ENCODE results near the gene GLB1L2.
A peak's percentile ranks its signal among the peaks of the same experiment; 100 is the strongest.

GLB1L2 gene

DNA sequence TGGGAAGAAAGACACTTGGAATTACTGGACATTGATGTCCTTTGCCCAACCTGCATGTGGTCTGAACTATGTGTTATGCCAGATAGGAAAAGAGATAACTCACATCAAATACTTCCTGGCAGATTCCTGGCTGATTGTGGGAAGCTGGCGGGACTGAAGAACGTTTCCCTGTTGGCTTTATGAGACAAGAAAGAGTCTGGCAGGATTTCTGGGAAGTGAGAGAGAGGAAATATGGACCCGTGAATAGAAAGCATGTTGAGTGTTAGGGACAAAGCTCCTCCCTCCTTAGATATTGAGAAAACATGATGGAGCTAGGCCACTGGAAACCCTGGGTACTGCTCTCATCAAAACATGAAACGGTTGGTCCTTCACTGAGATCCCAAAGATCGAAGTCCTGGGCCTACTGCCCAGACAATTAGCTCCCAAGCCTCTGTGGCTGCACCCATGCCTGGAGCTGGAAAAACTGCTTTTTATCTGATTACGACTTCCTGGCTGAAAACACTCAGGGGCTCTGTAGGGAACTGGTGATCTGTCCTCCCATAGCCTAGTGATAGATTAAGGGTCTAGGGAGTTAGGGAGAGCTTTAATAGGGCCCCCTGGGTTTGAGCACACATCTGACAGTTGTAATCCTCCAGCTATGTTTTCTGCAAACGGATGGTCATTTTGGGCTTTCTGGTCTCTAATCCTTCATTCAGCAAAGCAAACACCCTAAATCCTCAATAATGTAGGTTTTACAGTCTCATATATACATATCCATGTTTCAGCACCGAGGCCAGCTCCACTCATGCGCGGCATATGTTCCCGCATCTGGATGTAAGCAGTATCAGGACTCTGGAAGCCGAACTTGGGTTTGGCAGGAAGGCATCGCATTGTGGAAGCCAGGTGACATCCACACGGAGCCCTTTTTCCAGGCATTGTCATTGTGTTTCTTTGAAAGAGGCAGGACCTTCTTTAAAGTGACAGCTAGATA, 86.4 kb downstream of the GLB1L2 start:
- peak; percentile 44 for DNase-seq

DNA sequence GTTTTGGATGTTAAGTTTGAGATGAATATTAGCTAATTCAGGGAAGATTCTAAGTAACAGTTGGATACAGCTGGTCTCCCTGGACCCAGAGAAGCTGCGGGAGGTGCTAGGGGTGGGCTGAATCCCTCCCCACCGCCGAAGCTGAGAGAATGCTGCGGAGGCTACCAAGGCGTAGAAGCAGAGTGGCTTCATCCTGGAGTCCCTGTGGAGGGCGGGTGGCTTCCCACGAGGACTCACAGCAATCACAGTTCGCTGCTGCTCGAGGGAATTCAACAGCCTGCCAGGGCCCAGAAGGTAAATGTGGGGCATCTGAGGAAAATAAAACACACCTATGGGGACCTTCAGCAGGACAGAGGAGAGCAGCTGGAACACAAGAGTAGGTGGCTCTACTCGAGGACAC, 91.3 kb downstream of the GLB1L2 start:
- H2AFZ ChIP-seq (ENCODE audit: low read depth, low read length) = no peak overlapping the region
- no peak for ATAC-seq (ENCODE audit: insufficient read depth, low read depth)

More for the DNA sequence above, 86.4 kb downstream of the GLB1L2 start:
- H3K4me1 ChIP-seq (ENCODE audit: insufficient read depth, low read length) = no peaks in the 10 kb centered on the region
- no peak overlapping the region for H3K9ac ChIP-seq (ENCODE audit: low read depth, low read length)
- no peak overlapping the region for H3K4me3 ChIP-seq (ENCODE audit: low read depth in 1 of 2, low read length in 2 of 2)
- H4K20me1 ChIP-seq (ENCODE audit: insufficient read depth, low read length) = no peaks in the 10 kb centered on the region; the same call in 1 of the 2 replicates
- no peaks in the 10 kb centered on the region for H3K9me3 ChIP-seq (ENCODE audit: insufficient read depth, low read length, severe bottlenecking)
- H3K27me3 ChIP-seq (ENCODE audit: insufficient read depth, low read length, poor library complexity) = peaks cover 25% of the 10 kb centered on the region
- H3K36me3 ChIP-seq (ENCODE audit: insufficient read depth, low read length) = no peaks in the 10 kb centered on the region
- H3K27ac ChIP-seq (ENCODE audit: low read length) = no peak overlapping the region
- no peak for TF ChIP-seq CTCF (IDR thresholded peaks at IDR 0.05; ENCODE audit: borderline replicate concordance, extremely low read depth, low read length, poor library complexity, severe bottlenecking)
- TF ChIP-seq EZH2 (IDR thresholded peaks at IDR 0.05; ENCODE audit: borderline replicate concordance, low read depth, low read length, severe bottlenecking) = no peak
- H3K79me2 ChIP-seq (ENCODE audit: insufficient read depth, low read length) = no peaks in the 10 kb centered on the region
- H3K4me2 ChIP-seq (ENCODE audit: insufficient read depth, low read length) = no peak overlapping the region
- peak; percentile 65; the same call in 1 of the 3 replicates for ATAC-seq (ENCODE audit: insufficient read depth, low read depth)
- no peak overlapping the region for H2AFZ ChIP-seq (ENCODE audit: low read depth, low read length)

DNA sequence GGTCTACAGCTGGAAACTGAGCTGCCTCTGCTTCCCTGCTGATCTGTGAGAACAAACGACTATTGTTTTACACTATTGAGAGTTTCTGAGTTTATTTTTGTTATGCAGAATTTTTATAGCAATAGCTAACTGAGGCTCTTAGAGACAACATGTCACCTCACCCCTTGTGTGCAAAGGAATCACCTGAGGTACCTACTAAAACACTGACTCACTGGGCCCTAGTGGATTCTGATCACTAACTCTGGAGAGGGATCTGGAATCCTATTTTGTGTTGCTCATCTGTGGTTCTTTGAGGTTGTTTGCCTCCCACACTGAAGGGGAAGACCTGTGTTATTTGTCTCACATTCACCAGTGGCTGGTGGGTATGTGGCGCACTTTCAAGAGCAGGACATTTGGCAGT, 93.6 kb downstream of the GLB1L2 start:
- Histone ChIP-seq H2AFZ (ENCODE audit: low read depth, low read length) (no peak overlapping the region), H3K4me2 (ENCODE audit: insufficient read depth, low read length) (no peak overlapping the region), H3K4me3 (ENCODE audit: low read depth in 1 of 2, low read length in 2 of 2) (no peak overlapping the region), H3K9me3 (ENCODE audit: insufficient read depth, low read length, severe bottlenecking) (no peaks in the 10 kb centered on the region), H3K27ac (ENCODE audit: low read length) (no peak overlapping the region), H3K27me3 (ENCODE audit: insufficient read depth, low read length, poor library complexity) (peaks cover 13% of the 10 kb centered on the region), H3K36me3 (ENCODE audit: insufficient read depth, low read length) (no peaks in the 10 kb centered on the region), H3K79me2 (ENCODE audit: insufficient read depth, low read length) (no peaks in the 10 kb centered on the region), H4K20me1 (ENCODE audit: insufficient read depth, low read length) (peaks cover 3% of the 10 kb centered on the region; the same call in 1 of the 2 replicates), H3K9ac (ENCODE audit: low read depth, low read length) (no peak overlapping the region), H3K4me1 (ENCODE audit: insufficient read depth, low read length) (no peaks in the 10 kb centered on the region)
- DNase-seq (no peak), ATAC-seq (ENCODE audit: insufficient read depth, low read depth) (no peak)
- TF ChIP-seq EZH2 (IDR thresholded peaks at IDR 0.05; ENCODE audit: borderline replicate concordance, low read depth, low read length, severe bottlenecking) = no peak
- no peak for TF ChIP-seq CTCF (IDR thresholded peaks at IDR 0.05; ENCODE audit: borderline replicate concordance, extremely low read depth, low read length, poor library complexity, severe bottlenecking)

More for the DNA sequence above, 91.3 kb downstream of the GLB1L2 start:
- Histone ChIP-seq H3K4me1 (ENCODE audit: insufficient read depth, low read length) (no peaks in the 10 kb centered on the region), H3K79me2 (ENCODE audit: insufficient read depth, low read length) (no peaks in the 10 kb centered on the region), H4K20me1 (ENCODE audit: insufficient read depth, low read length) (peaks cover 3% of the 10 kb centered on the region; the same call in 1 of the 2 replicates), H3K4me3 (ENCODE audit: low read depth in 1 of 2, low read length in 2 of 2) (no peak overlapping the region), H3K36me3 (ENCODE audit: insufficient read depth, low read length) (no peaks in the 10 kb centered on the region), H3K27ac (ENCODE audit: low read length) (no peak overlapping the region), H3K9me3 (ENCODE audit: insufficient read depth, low read length, severe bottlenecking) (no peaks in the 10 kb centered on the region), H3K4me2 (ENCODE audit: insufficient read depth, low read length) (no peak overlapping the region), H3K27me3 (ENCODE audit: insufficient read depth, low read length, poor library complexity) (peaks cover 11% of the 10 kb centered on the region), H3K9ac (ENCODE audit: low read depth, low read length) (no peak overlapping the region)
- TF ChIP-seq EZH2 (IDR thresholded peaks at IDR 0.05; ENCODE audit: borderline replicate concordance, low read depth, low read length, severe bottlenecking) (no peak), CTCF (IDR thresholded peaks at IDR 0.05; ENCODE audit: borderline replicate concordance, extremely low read depth, low read length, poor library complexity, severe bottlenecking) (no peak)
- no peak for DNase-seq

Measured in DND-41 (cell line).